Loucy (cell line): ENCODE data around the gene LGALS7B.
"Not testable (repeated sequence)": the region's sequence is repeated elsewhere in the genome, so short reads cannot be mapped to it uniquely, and the experiment has no call there.

Experiments used
- H2AFZ ChIP-seq: fragments of 200-600 bp; sonication (generic); 2 replicates; pipeline ENCODE4 v1.6.0; 2016; ENCODE audit warnings: antibody characterized with exemption, mild to moderate bottlenecking, low read length, moderate library complexity
- H3F3A ChIP-seq: fragments of 200-600 bp; 2 replicates; pipeline ENCODE4 v1.6.0; 2016; ENCODE audit warnings: antibody characterized with exemption, low read depth, mild to moderate bottlenecking
- H3K27me3 ChIP-seq: fragments of 200-600 bp; sonication (generic); 2 replicates; pipeline ENCODE4 v1.6.1; 2014; ENCODE audit warnings: low read length, mild to moderate bottlenecking; ENCODE audit not compliant: insufficient read depth, poor library complexity, severe bottlenecking
- H3K36me3 ChIP-seq: fragments of 200-600 bp; sonication (generic); 2 replicates; pipeline ENCODE4 v1.6.1; 2016; ENCODE audit warnings: low read length; ENCODE audit not compliant: insufficient read depth
- H3K4me1 ChIP-seq: fragments of 200-600 bp; sonication (generic); 2 replicates; pipeline ENCODE4 v1.5.1; 2014; ENCODE audit warnings: low read length, mild to moderate bottlenecking; ENCODE audit not compliant: insufficient read depth, poor library complexity, severe bottlenecking
- H3K4me2 ChIP-seq: fragments of 200-600 bp; sonication (generic); 2 replicates; pipeline ENCODE4 v1.6.0; 2014; ENCODE audit warnings: antibody characterized with exemption, low read length, low read depth, mild to moderate bottlenecking; ENCODE audit not compliant: poor library complexity, severe bottlenecking
- H3K4me3 ChIP-seq: fragments of 200-600 bp; sonication (generic); 2 replicates; pipeline ENCODE4 v1.5.1; 2014; ENCODE audit warnings: low read length, mild to moderate bottlenecking, mixed read lengths; ENCODE audit not compliant: poor library complexity, severe bottlenecking
- H3K79me2 ChIP-seq: fragments of 200-600 bp; sonication (generic); 2 replicates; pipeline ENCODE4 v1.6.1; 2014; ENCODE audit warnings: low read length; ENCODE audit not compliant: insufficient read depth
- H3K9ac ChIP-seq: fragments of 200-600 bp; sonication (generic); 2 replicates; pipeline ENCODE4 v1.6.0; 2014; ENCODE audit warnings: mild to moderate bottlenecking, low read depth, low read length, moderate library complexity; ENCODE audit not compliant: poor library complexity, severe bottlenecking
- H3K9me2 ChIP-seq: fragments of 200-600 bp; sonication (generic); replicated peaks from 2 replicates; pipeline ENCODE4 v1.6.1; 2016; ENCODE audit warnings: low read depth, low read length, mixed read lengths
- H3K9me3 ChIP-seq: fragments of 200-600 bp; sonication (generic); 2 replicates; pipeline ENCODE4 v1.6.1; 2014; ENCODE audit warnings: mild to moderate bottlenecking, antibody characterized with exemption, low read length, low read depth; ENCODE audit not compliant: insufficient read depth
- H4K20me1 ChIP-seq: fragments of 200-600 bp; sonication (generic); 2 replicates; pipeline ENCODE4 v1.6.0; 2014; ENCODE audit warnings: antibody characterized with exemption, low read length, mild to moderate bottlenecking; ENCODE audit not compliant: insufficient read depth, poor library complexity, severe bottlenecking
- CTCF ChIP-seq: fragments of 200-600 bp; sonication (generic); conservative IDR thresholded peaks from 2 replicates; pipeline ENCODE4 v1.5.1; 2014; ENCODE audit warnings: mild to moderate bottlenecking, antibody characterized with exemption, low read length
- EZH2phosphoT487 ChIP-seq: fragments of 200-600 bp; IDR thresholded peaks from 2 replicates; pipeline ENCODE4 v1.6.1; 2018; ENCODE audit warnings: antibody characterized with exemption, mild to moderate bottlenecking, moderate library complexity, borderline replicate concordance

The LGALS7B gene

GRCh38 chr19:38819231-38819920 lies 30.4 kb downstream of the LGALS7B start:
- Histone ChIP-seq H3F3A (no peaks in the 10 kb centered on the region), H3K9me3 (no peaks in the 10 kb centered on the region), H2AFZ (no peak overlapping the region), H3K4me1 (no peaks in the 10 kb centered on the region), H4K20me1 (no peaks in the 10 kb centered on the region), H3K36me3 (peaks cover 12% of the 10 kb centered on the region; the same call in 1 of the 2 replicates), H3K79me2 (no peaks in the 10 kb centered on the region), H3K4me2 (no peak overlapping the region), H3K27me3 (no peaks in the 10 kb centered on the region), H3K9ac (no peak overlapping the region), H3K4me3 (no peak overlapping the region), H3K9me2 (no peaks in the 10 kb centered on the region)
- TF ChIP-seq EZH2phosphoT487 (no peak), CTCF (no peak)

GRCh38 chr19:38821230-38821825 lies 32.3 kb downstream of the LGALS7B start:
- not testable (repeated sequence) for H3K4me3 ChIP-seq, H3K9me3 ChIP-seq, H4K20me1 ChIP-seq, H3K4me2 ChIP-seq, H3K79me2 ChIP-seq, H3K9ac ChIP-seq, H3K36me3 ChIP-seq, H3K4me1 ChIP-seq, H3F3A ChIP-seq, H2AFZ ChIP-seq, H3K9me2 ChIP-seq, H3K27me3 ChIP-seq

- not testable (repeated sequence) for H3K9me2 ChIP-seq, H3K27me3 ChIP-seq, H3K9ac ChIP-seq, H3K4me2 ChIP-seq, H4K20me1 ChIP-seq, H3F3A ChIP-seq, H3K4me3 ChIP-seq, H2AFZ ChIP-seq, H3K9me3 ChIP-seq, H3K36me3 ChIP-seq, H3K4me1 ChIP-seq
- H3K79me2 ChIP-seq = peaks cover 13% of the 10 kb centered on the region
These were observed 36.9 kb downstream of the LGALS7B start for GRCh38 chr19:38825936-38826335.

- Histone ChIP-seq H3K79me2 (peaks cover 19% of the 10 kb centered on the region), H4K20me1 (no peaks in the 10 kb centered on the region), H3K4me1 (peaks cover 8% of the 10 kb centered on the region), H3K9me3 (no peaks in the 10 kb centered on the region), H3K9ac (no peak overlapping the region), H3K4me3 (no peak overlapping the region), H3K4me2 (no peak overlapping the region), H3K36me3 (no peaks in the 10 kb centered on the region), H3K27me3 (no peaks in the 10 kb centered on the region), H3F3A (no peaks in the 10 kb centered on the region), H3K9me2 (no peaks in the 10 kb centered on the region), H2AFZ (no peak overlapping the region)
- no peak for TF ChIP-seq EZH2phosphoT487
- TF ChIP-seq CTCF = no peak
These were observed 38.0 kb downstream of the LGALS7B start for GRCh38 chr19:38826856-38827551.

GRCh38 chr19:38829203-38829602 lies 40.2 kb downstream of the LGALS7B start:
- H2AFZ ChIP-seq, H3K9me3 ChIP-seq, H3K27me3 ChIP-seq, H3K9ac ChIP-seq, H3K4me2 ChIP-seq, H3K4me3 ChIP-seq, H4K20me1 ChIP-seq, H3K9me2 ChIP-seq, H3F3A ChIP-seq, H3K36me3 ChIP-seq: not testable (repeated sequence)
- Histone ChIP-seq H3K79me2 (peaks cover 19% of the 10 kb centered on the region), H3K4me1 (peaks cover 12% of the 10 kb centered on the region)
